GM12874 (cell line): ENCODE data around the gene ZBTB45.

Experiments used
- TF ChIP-seq, protein P1 (sequence below): IDR thresholded peaks from 2 replicates; pipeline ENCODE4 v1.5.1; 2011; ENCODE audit warnings: low read depth, mild to moderate bottlenecking, control low read depth, low read length, moderate library complexity; ENCODE audit not compliant: insufficient read depth

ZBTB45 gene

DNA sequence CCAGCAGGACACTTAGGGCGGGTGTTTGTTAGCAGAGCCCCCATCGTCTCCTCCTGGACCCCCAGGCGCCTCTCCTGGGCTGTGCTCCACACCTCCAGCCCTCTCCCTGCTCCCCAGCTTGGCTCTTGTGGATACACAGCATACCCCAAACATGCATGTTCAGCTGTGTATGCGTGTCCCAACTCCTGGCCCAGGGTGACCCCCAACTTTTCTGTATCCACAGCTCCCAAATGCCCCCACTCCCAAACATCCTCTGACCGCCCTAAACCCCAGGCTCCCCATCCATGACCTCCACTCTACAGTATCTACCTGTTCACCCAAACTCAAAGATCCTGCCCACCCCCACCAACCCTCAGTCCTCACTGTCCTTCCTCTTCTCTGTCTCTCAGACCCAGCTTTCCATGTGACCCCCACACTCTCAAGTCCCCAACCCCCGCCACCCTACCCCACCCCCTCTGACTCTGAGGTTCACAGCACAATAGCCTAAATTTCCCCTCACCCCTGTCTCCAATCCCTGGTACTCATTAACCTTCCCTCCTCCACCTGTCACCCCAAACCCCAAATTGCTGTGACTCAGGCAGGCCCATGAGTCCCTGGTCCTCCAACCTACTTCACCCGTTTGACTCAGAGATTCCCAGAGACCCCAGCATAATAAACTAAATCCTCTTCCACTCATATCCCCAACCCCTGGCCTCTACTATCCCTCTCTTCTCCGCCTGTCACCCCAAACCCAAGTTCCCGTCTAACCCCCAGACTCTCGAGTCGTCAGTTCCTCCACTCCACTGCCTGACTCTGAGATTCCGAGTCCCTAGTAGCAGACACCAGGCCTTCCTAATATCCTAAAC lies 37.8 kb upstream of the ZBTB45 start:
- TF ChIP-seq, protein P1, sequence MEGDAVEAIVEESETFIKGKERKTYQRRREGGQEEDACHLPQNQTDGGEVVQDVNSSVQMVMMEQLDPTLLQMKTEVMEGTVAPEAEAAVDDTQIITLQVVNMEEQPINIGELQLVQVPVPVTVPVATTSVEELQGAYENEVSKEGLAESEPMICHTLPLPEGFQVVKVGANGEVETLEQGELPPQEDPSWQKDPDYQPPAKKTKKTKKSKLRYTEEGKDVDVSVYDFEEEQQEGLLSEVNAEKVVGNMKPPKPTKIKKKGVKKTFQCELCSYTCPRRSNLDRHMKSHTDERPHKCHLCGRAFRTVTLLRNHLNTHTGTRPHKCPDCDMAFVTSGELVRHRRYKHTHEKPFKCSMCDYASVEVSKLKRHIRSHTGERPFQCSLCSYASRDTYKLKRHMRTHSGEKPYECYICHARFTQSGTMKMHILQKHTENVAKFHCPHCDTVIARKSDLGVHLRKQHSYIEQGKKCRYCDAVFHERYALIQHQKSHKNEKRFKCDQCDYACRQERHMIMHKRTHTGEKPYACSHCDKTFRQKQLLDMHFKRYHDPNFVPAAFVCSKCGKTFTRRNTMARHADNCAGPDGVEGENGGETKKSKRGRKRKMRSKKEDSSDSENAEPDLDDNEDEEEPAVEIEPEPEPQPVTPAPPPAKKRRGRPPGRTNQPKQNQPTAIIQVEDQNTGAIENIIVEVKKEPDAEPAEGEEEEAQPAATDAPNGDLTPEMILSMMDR = no peak

DNA sequence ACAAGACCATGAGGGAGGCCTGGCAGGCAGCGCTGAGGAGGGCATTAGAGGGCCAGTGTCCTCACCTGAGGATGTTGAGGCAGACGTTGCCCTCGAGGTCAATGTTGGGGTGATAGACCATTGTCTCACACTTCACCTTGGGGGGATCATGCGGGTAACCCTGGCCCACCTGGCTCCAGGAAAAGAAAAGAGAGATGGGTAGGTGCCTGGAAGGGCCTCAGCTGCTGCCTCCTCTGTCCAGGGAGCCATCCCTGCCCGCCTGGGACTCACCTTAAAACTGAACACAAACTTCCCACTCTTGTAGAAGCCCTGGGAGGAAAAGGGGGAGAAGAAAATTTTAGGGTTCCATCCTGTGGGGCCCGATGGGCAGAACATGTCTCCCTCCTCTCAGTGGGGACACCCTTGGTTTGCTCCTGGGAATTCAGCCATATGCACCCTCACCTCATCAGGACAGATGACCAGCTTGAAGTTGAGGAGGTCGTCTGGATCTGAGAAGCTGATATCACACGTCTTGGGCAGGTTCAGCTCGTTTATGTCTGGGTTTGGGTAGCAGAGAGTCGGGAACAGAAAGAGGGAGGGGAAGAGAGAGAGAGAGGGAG lies 37.1 kb upstream of the ZBTB45 start:
- TF ChIP-seq, protein P1 = no peak

DNA sequence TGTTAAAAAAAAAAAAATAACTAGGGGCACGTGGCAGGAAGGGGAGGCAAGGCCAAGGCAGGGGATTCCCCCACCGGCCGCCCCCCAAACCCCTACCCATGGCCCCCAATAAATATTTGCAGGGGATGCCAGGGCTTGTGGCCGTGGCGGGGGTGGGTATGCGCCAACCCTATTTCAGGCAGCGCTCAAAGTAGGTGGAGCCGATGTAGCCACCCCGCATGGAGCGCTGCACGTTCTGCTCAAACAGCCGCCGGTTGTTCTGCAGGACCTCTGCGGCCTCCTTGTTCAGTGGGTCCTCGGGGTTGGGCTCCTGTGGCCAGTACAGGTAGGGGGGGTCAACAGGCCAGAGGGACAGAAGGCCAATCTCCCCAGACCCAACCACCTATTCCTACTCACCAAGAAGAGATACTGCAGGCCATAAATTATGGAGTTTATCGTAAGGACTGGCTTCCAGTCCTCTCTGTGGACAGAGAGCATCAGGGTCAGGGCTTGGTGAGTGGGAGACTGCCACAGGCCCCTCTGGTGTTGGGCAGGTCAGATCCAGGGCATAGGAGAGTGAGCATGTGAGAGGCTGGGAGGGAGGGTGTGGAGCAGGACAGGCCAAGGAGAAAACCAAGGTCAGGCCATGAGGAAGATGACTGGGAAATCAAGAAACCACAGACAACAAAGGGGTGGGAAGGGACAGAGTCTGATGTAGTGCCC lies 36.5 kb upstream of the ZBTB45 start:
- TF ChIP-seq, protein P1 = no peak

DNA sequence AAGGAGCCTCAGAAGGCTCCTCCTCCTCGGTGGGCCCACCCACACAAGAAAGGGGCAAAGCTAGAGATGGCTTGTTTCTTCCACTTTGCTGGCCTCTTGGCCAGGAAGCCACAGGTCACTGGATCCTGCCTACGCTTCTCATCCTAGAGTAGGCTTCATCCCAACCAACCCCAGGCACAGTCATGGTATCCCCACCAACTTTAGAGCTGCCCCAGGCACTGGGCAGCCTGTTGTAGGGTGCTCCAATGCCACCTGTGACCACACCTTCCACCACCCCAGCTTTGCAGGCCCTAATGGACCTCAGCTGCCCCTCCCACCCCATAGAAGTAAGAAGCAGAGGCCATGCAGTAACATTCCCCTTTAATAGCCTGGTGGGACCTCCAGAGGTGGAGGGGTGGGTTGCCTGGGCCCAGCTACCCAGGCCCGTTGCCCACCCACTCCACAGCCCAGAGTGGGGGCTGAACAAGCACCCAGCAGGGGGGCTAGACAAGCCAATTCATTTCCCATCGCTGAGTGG lies 35.8 kb upstream of the ZBTB45 start:
- TF ChIP-seq, protein P1 = no peak

DNA sequence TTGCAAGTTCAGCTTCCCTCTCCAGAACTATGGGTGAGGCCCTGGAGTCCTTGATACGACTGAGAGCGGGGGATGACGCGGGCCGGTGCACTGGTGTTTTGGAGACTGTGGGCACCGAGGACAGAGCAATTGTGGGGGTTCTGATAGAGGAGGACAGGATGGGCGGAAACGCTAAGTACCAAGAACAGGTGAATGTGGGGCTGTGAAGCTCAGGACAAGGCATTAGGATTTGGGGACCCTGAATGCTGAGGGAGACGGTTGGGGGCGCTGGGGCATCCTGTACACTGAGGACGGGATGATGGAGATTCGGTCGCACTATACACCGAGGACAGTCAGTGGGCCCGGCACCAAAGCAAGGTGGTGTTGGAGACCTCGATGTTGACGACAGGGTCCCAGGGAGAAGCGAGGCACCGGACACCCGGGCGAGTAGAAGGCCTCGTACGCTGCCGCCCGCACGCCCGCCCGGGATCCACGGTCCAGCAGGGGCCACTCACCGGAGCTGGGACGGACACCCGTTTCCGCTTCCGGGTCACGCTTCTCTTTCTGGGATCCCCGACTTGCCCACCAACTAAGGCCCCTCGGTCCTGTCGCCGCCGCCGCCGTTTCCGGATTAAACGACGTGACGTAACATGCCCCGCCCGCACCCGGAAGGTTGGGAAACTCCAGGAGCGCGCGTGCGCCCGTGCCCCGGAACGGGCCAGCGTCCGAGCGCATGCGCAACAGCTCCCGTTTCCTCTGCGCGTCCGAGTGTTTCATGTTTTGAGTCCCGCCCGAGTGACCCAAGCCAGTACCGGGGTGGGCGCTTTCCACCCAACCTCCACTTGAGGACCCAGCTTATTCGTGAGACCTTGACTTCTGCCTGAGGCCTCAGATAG lies 35.1 kb upstream of the ZBTB45 start, which contains the start of gene CHMP2A:
TSS of gene CHMP2A (minus strand) at position 612 of the 875 bp plus-strand sequence. CDS start 893 bp downstream, outside the sequence.
- TF ChIP-seq, protein P1 = no peak

DNA sequence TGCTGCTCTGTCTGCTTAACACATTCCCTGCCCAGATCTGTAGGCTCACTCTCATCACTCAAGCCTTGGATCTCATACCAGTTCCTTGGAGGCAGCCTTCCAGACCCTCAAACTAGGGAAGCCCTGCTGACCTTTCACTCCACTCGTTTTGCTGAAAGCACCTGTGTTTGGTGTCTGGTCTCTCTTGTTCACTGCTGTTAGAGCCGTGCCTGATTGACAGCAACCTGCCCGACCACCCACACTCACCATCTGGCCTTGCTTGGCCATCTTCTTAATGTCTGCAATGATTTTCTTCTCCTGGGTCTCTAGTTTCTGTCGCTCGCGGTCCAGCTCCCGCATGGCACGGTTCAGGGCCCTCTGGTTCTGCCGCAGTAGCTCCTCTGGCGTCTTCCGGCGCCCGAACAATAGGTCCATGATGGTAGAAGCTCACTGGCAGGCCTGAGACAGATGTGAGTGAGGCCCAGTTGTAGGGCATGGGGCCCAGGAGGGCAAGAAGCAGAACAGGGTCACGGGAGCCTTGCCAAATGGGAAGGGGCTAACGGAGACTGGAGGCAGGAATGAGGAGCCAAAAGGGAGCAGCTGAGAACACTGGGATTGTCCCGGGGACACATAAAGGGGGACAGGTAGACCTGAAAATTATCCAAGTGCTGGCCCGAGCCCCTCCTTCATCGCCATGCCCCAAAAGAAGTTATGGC lies 34.3 kb upstream of the ZBTB45 start:
- TF ChIP-seq, protein P1 = no peak
